ENCODE data around the gene WDR64.
"Not testable (repeated sequence)": the region's sequence is repeated elsewhere in the genome, so short reads cannot be mapped to it uniquely, and the experiment has no call there.

WDR64 gene

DNA sequence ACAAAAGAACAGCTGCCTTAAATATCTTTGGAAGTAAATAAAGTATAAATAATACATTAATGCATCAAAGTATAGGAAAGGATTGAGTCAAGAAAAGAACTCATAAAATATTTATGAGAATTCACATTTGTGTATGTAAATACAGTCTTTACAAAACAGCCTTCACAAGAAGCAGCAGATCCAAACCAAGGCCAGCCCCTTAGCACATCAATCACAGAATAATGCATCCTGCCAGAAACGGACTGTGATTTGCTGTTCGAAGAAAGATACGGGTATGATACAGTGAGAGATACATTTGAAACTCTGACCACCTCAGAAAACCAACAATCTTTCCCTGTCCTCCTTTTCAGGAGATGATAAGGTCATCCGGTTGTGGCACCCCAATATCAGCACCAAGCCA, 70.9 kb downstream of the WDR64 start:
- TF ChIP-seq, protein P1, sequence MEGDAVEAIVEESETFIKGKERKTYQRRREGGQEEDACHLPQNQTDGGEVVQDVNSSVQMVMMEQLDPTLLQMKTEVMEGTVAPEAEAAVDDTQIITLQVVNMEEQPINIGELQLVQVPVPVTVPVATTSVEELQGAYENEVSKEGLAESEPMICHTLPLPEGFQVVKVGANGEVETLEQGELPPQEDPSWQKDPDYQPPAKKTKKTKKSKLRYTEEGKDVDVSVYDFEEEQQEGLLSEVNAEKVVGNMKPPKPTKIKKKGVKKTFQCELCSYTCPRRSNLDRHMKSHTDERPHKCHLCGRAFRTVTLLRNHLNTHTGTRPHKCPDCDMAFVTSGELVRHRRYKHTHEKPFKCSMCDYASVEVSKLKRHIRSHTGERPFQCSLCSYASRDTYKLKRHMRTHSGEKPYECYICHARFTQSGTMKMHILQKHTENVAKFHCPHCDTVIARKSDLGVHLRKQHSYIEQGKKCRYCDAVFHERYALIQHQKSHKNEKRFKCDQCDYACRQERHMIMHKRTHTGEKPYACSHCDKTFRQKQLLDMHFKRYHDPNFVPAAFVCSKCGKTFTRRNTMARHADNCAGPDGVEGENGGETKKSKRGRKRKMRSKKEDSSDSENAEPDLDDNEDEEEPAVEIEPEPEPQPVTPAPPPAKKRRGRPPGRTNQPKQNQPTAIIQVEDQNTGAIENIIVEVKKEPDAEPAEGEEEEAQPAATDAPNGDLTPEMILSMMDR (IDR thresholded peaks at IDR 0.05; ENCODE audit: extremely low read depth, missing control alignments) = no peak

GRCh38 chr1:241724741-241725356, 72.8 kb downstream of the WDR64 start:
- TF ChIP-seq, protein P1 (IDR thresholded peaks at IDR 0.05; ENCODE audit: extremely low read depth, missing control alignments) = no peak
- no peak for DNase-seq (ENCODE audit: low spot score)

More for the DNA sequence above, 70.9 kb downstream of the WDR64 start:
- DNase-seq (ENCODE audit: low spot score) = no peak

DNA sequence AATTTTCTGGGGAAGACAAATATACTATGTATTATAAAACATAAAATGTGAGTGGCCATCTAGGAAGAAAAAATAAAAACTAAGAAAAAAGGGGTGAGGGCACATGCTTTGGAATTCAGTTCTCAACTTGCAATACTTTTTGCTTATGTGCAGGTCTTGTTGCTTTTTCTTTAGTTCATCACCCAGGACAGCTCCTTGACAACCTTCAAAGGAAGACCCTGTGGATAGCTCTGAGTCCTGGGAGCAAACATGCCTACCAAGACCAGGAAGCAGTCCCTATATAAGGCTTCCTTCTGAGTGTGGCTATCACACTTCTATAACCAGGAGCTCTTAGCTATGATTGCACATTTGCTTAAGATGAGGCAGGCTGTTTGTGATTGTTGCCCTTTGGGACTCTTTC, 78.0 kb downstream of the WDR64 start:
- TF ChIP-seq, protein P1 (IDR thresholded peaks at IDR 0.05; ENCODE audit: extremely low read depth, missing control alignments) = no peak
- no peak for DNase-seq (ENCODE audit: low spot score)

- TF ChIP-seq, protein P1 (IDR thresholded peaks at IDR 0.05; ENCODE audit: extremely low read depth, missing control alignments) = no peak
- DNase-seq (ENCODE audit: low spot score) = no peak
Measured at GRCh38 chr1:241733899-241734298, 81.8 kb downstream of the WDR64 start.

DNA sequence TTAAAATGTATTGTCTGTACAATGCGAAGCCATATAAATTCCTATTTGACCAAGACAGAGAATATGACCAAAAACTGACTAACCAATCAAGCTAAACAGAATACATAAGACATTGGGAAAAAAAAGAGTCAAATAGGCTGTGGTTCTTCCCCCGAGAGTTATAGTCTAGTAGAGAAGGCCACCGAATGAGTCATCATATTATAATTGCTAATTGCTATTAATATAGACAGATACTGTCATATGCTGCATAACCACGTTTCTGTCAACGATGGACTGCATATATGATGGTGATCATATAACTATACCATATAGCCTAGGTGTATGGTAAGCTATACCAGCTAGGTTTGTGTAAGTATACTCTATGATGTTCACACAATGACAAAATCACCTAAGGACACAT, 82.5 kb downstream of the WDR64 start:
- DNase-seq (ENCODE audit: low spot score) = no peak
- TF ChIP-seq, protein P1 (IDR thresholded peaks at IDR 0.05; ENCODE audit: extremely low read depth, missing control alignments) = no peak

GRCh38 chr1:241735493-241735926, 83.4 kb downstream of the WDR64 start:
- DNase-seq (ENCODE audit: low spot score) = not testable (repeated sequence)

GRCh38 chr1:241736387-241736786, 84.3 kb downstream of the WDR64 start:
- TF ChIP-seq, protein P1 (IDR thresholded peaks at IDR 0.05; ENCODE audit: extremely low read depth, missing control alignments) = no peak
- no peak for DNase-seq (ENCODE audit: low spot score)

Data from GM20000 (cell line).